HepG2 (cell line): ENCODE data around the gene AP1S3. TPM values are rescaled to one million over a fixed set of nuclear protein-coding genes. Genes with fewer than 3 reads are reported as not detected.

ENCODE experiments used
- ATAC-seq: fragments of 200-7000 bp; cut with Tn5 transposase; 3 replicates; pipeline ENCODE4 v1.9.1; 2020; ENCODE audit warnings: mild to moderate bottlenecking, moderate library complexity
- BruUV-seq: library from RNA; stranded (reverse); fragments of 400-500 nt; replicated peaks from 2 replicates; lab custom pipeline; 2021; lab: Mats Ljungman, UMichigan
- CTCF ChIA-PET: fragments of 300-600 bp; formaldehyde crosslinking; extraction: SDS; loops from one replicate; lab custom pipeline; 2021; ENCODE audit warnings: low total read pairs, inconsistent platforms, low intra/inter-chr PET ratio; lab: Yijun Ruan, JAX
- POLR2A ChIA-PET: fragments of 350-600 bp; sonication (Branson Sonifier 250); formaldehyde crosslinking; loops from one replicate; lab custom pipeline; 2020; ENCODE audit warnings: antibody characterized with exemption, inconsistent platforms; lab: Yijun Ruan, JAX
- DNase-seq: peaks from one replicate; pipeline ENCODE4 v3.0.0-alpha.2; 2015; ENCODE audit warnings: low spot score
- FAIRE-seq: peaks from 3 replicates; lab custom pipeline; 2011; peaks lifted over from hg19 to GRCh38; lab: Jason Lieb, UNC
- H2AFZ ChIP-seq: one replicate; pipeline ENCODE4 v1.6.1; 2011; ENCODE audit warnings: low read length, inconsistent platforms
- H3K27ac ChIP-seq: fragments of 300-600 bp; 3 replicates; pipeline ENCODE4 v1.8.0; 2011; ENCODE audit warnings: mixed run types, mild to moderate bottlenecking, mixed read lengths, low read length, inconsistent platforms; ENCODE audit not compliant: insufficient read depth; ENCODE audit errors: extremely low read length
- H3K27me3 ChIP-seq, 2 experiments: fragments of 200-600 bp in 1 of 2; 2 replicates in 1 of 2; 3 replicates in 1 of 2; pipeline versions ENCODE4 v1.6.0 to v1.8.0; 2011; ENCODE audit warnings: low read length in 2 of 2, mild to moderate bottlenecking in 2 of 2, moderate library complexity in 2 of 2, inconsistent platforms in 1 of 2; ENCODE audit not compliant: insufficient read depth in 2 of 2, control insufficient read depth in 1 of 2
- H3K36me3 ChIP-seq, 2 experiments: fragments of 200-600 bp in 1 of 2; replicated peaks in 1 of 2; 2 replicates in 1 of 2; 3 replicates in 1 of 2; pipeline versions ENCODE4 v1.5.1 to v1.8.0; 2011; ENCODE audit warnings: low read length in 2 of 2, inconsistent platforms in 1 of 2; ENCODE audit not compliant: insufficient read depth in 2 of 2, control insufficient read depth in 1 of 2
- H3K4me1 ChIP-seq: 2 replicates; pipeline ENCODE4 v1.5.1; 2012; ENCODE audit warnings: low read length, inconsistent platforms; ENCODE audit not compliant: insufficient read depth
- H3K4me2 ChIP-seq: 2 replicates; pipeline ENCODE4 v1.6.0; 2011; ENCODE audit warnings: low read depth, low read length, inconsistent platforms
- H3K4me3 ChIP-seq, 3 experiments: fragments of 200-600 bp in 1 of 3; sonication (generic), shearing (Covaris generic) in 1 of 3; replicated peaks in 1 of 3; 2 replicates each; pipeline ENCODE4 v1.5.1; 2011 to 2016; ENCODE audit warnings: low read length in 3 of 3, inconsistent platforms in 2 of 3, low read depth in 2 of 3, mild to moderate bottlenecking in 2 of 3, control low read depth in 1 of 3, mixed read lengths in 1 of 3; ENCODE audit not compliant: insufficient read depth in 1 of 3
- H3K79me2 ChIP-seq: one replicate; pipeline ENCODE4 v1.6.1; 2011; ENCODE audit warnings: low read length, inconsistent platforms; ENCODE audit not compliant: insufficient read depth
- H3K9ac ChIP-seq: 2 replicates; pipeline ENCODE4 v1.6.0; 2011; ENCODE audit warnings: mild to moderate bottlenecking, low read depth, low read length, inconsistent platforms; ENCODE audit not compliant: insufficient read depth
- H3K9me3 ChIP-seq: 2 replicates; pipeline ENCODE4 v1.5.1; 2012; ENCODE audit warnings: mild to moderate bottlenecking, low read length
- H4K20me1 ChIP-seq: 2 replicates; pipeline ENCODE4 v1.6.0; 2011; ENCODE audit warnings: inconsistent platforms, mild to moderate bottlenecking, low read length, moderate library complexity; ENCODE audit not compliant: insufficient read depth
- CBX2 ChIP-seq, 2 experiments: fragments of 200-600 bp in 1 of 2; sonication (generic); formaldehyde crosslinking in 1 of 2; IDR thresholded peaks; 2 replicates each; pipeline versions ENCODE4 v1.7.0 to v1.8.1; 2018 to 2022; ENCODE audit warnings: low read depth in 2 of 2, low read length in 1 of 2, mild to moderate bottlenecking in 1 of 2, missing genetic modification reagents in 1 of 2
- FIP1L1 ChIP-seq: fragments of 200-400 bp; formaldehyde crosslinking; IDR thresholded peaks from 2 replicates; pipeline ENCODE4 v1.6.1; 2018; ENCODE audit warnings: low read depth, mild to moderate bottlenecking, low read length, moderate library complexity, borderline replicate concordance; ENCODE audit not compliant: insufficient read depth
- FOXA1 ChIP-seq, 2 experiments: fragments of 450-650 bp in 1 of 2; sonication (generic) in 1 of 2; formaldehyde crosslinking in 1 of 2; IDR thresholded peaks; 2 replicates each; pipeline versions ENCODE4 v1.4.0 to v1.6.1; 2016 to 2020; ENCODE audit warnings: missing genetic modification reagents in 1 of 2
- KDM6A ChIP-seq: IDR thresholded peaks from 2 replicates; pipeline ENCODE4 v1.6.1; 2016; ENCODE audit warnings: low read depth
- NBN ChIP-seq: fragments of 450-650 bp; conservative IDR thresholded peaks from 2 replicates; pipeline ENCODE4 v1.6.1; 2017
- NFE2 ChIP-seq: sonication (generic); formaldehyde crosslinking; IDR thresholded peaks from 2 replicates; pipeline ENCODE4 v1.4.0; 2020; ENCODE audit warnings: missing genetic modification reagents
- ZNF329 ChIP-seq: sonication (generic); formaldehyde crosslinking; IDR thresholded peaks from 2 replicates; pipeline ENCODE4 v1.9.0; 2021; ENCODE audit warnings: low read depth, mild to moderate bottlenecking, missing genetic modification reagents
- WGBS: methylation state at CpG from one replicate; pipeline ENCODE4 v1.1.6; 2017; ENCODE audit warnings: low lambda C conversion rate; 5-methylcytosine and 5-hydroxymethylcytosine counted together
- in situ Hi-C: cut with HindIII; loops from 2 replicates; pipeline ENCODE4 v1.10.0; 2017; ENCODE audit warnings: low pct_unique_long_range_greater_than_20kb; ENCODE audit not compliant: extremely low pct_ligation_motif_present
- intact Hi-C: fragments of 100-400 bp; cut with micrococcal nuclease; formaldehyde crosslinking; loops from one replicate; pipeline ENCODE4 v1.10.0; 2022; ENCODE audit not compliant: unreplicated experiment
- polyA plus RNA-seq, 8 experiments: library from polyadenylated mRNA; depleted of rRNA in 3 of 8; stranded (reverse) in 7 of 8; unstranded in 1 of 8; fragments of >200 nt; fragmentation: Illumina TruSeq in 4 of 8; extraction: Trizol in 4 of 8; gene quantifications; 2 replicates each; pipeline versions ENCODE4 v1.2.1 to v1.2.3, GENCODE V29; 2011 to 2016; ENCODE audit warnings: low read depth in 4 of 8, missing spikeins in 1 of 8, mixed read lengths in 1 of 8; ENCODE audit not compliant: insufficient read depth in 1 of 8
- total RNA-seq, 5 experiments: library from RNA; depleted of rRNA; stranded (reverse); fragments of >200 nt; fragmentation: Illumina TruSeq; extraction: Trizol; gene quantifications; 2 replicates each; pipeline ENCODE4 v1.2.3, GENCODE V29; 2016; ENCODE audit warnings: low read depth in 1 of 5

The AP1S3 gene
- total and polyA plus RNA-seq, 2 of the 13 experiments (the other 11 are each of a cell fraction or from before 2014, with no cell fraction given), result 3.0 to 16.3 TPM

DNA sequence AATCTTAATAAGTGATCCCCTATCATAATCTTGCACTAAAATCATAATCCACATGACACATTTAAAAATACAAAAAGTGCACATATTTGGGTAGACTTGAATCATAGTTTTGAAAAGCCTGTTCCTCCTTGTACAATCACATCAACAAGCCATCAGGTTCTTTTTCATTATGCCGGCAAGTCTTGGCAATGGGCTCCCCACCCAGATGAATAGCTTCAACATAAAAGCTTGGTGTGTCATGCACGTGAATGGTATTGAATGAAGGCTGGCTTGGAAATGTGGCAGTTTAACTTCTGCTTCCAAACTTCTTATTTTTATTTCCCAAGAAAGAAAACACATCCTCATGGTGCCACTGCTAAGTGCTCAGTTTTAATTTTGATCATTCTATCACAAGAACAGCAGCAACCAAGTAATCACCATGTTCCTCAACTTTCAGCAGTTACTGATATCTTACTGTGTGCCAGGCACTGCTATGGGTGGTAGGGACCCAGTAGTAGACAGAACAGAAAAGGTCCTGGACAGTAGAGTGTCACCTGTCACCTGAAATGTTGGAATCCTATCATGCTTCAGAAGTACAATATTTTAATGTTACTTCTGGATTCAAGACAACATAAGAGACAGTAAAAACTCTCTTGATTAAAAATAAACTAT, 89.9 kb downstream of the AP1S3 start:
- WGBS, result 58% methylated on average over 2 of the region's 2 CpGs
- DNase-seq (no peak), ATAC-seq (no peak), FAIRE-seq (no peak)
- no peaks in the 10 kb centered on the region for H3K36me3 ChIP-seq
- H3K9me3 ChIP-seq, result no peaks in the 10 kb centered on the region
- no peak overlapping the region for H3K4me2 ChIP-seq
- H3K79me2 ChIP-seq, result no peaks in the 10 kb centered on the region
- no peak overlapping the region for H3K27ac ChIP-seq
- H4K20me1 ChIP-seq, result no peaks in the 10 kb centered on the region
- TF ChIP-seq NFE2 (CRISPR knock-in tag) (no peak), FOXA1 (IDR thresholded peaks at IDR 0.05) (no peak), FOXA1 (CRISPR knock-in tag; IDR thresholded peaks at IDR 0.05) (no peak), ZNF329 (CRISPR knock-in tag) (no peak), FIP1L1 (no peak)
- no peaks in the 10 kb centered on the region for H3K4me1 ChIP-seq
- POLR2A ChIA-PET, result no interaction called here
- H2AFZ ChIP-seq, result no peak overlapping the region
- H3K27me3 ChIP-seq, result no peaks in the 10 kb centered on the region
- intact Hi-C loops, result no loop called here
- no peak overlapping the region for H3K9ac ChIP-seq
- no TSS peak for BruUV-seq
- in situ Hi-C loops, result no loop called here
- CTCF ChIA-PET, result no interaction called here
- H3K4me3 ChIP-seq, result no peak overlapping the region

DNA sequence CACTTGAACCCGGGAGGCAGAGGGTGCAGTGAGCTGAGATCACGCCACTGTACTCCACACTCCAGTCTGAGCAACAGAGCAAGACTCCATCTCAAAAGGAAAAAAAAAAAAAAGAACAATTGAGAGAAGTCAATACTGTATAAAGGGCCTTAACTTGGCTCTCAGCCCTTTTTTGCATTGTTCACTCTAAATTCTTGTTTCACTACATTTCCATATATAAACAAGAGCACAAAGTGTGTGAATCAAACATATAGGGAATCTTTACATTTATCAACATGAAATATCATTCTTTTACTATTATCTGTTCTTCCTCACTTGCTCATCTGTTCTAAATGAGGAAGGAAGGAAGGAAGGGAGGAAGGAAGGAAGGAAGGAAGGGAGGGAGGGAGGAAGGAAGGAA, 90.8 kb downstream of the AP1S3 start:
- POLR2A ChIA-PET, result no interaction called here
- H3K9ac ChIP-seq, result no peak overlapping the region
- CTCF ChIA-PET, result no interaction called here
- in situ Hi-C loops, result no loop called here
- H3K9me3 ChIP-seq, result no peaks in the 10 kb centered on the region
- DNase-seq, result no peak
- TF ChIP-seq CBX2 (IDR thresholded peaks at IDR 0.05; ENCODE audit: low read depth, low read length) (no peak), CBX2 (CRISPR knock-in tag; IDR thresholded peaks at IDR 0.05; ENCODE audit: low read depth) (no peak), KDM6A (CRISPR knock-in tag) (no peak), NBN (no peak)
- no peaks in the 10 kb centered on the region for H3K36me3 ChIP-seq
- intact Hi-C loops, result no loop called here
- no peaks in the 10 kb centered on the region for H3K79me2 ChIP-seq
- no peak overlapping the region for H3K4me3 ChIP-seq
- no peak for ATAC-seq
- no peak for FAIRE-seq
- H3K4me1 ChIP-seq, result no peaks in the 10 kb centered on the region
- H3K27me3 ChIP-seq, result no peaks in the 10 kb centered on the region
- no peak overlapping the region for H2AFZ ChIP-seq
- H3K27ac ChIP-seq, result no peak overlapping the region
- no peak overlapping the region for H3K4me2 ChIP-seq
- no peaks in the 10 kb centered on the region for H4K20me1 ChIP-seq
- BruUV-seq, result no TSS peak
- WGBS, result 33% methylated on average over 2 of the region's 2 CpGs
